TTC549 (cell line): ENCODE data around the gene PIGM.
A peak's percentile ranks its signal among the peaks of the same experiment; 100 is the strongest.

Source experiments
- FAIRE-seq: peaks from 2 replicates; lab custom pipeline; 2012; peaks lifted over from hg19 to GRCh38; lab: Jason Lieb, UNC

The PIGM gene

DNA sequence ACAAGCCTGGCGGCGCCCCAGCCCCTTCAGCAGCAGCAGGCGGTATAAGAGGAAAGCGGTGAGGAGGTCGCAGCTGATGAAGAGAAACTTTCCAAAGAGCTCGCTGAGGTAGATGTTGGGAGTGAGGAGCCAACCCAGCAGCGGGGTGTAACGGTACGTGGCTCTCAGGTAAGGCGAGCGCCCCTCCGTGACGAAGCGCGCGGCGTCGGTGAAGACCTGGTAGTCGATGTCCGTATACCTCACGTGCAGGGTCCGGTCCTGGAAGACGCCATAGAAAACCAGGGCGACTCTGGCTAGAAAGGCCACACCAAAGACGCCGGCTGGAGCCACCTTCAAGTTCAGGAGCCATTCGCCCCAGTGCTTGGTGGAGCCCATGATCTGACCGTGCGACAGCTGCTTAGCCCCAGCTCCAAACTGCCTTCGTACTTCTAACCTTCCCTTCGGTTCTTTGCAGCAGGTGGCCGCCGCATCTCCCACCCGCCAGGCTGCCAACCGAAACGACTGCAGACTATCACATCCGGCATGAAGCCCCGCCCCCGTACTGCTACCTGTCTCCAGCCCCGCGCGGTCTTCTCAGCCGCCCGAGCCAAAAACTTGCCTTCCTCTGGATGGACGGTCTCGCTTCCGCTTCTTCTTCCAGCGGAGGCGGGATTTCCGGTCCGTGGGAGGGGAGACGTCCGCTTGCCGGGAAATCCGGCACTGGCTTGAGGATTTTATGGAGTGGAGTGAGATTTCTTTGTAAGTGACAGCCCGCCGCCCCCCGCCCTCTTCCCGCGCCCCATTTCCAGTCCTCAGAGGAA lies at the start of gene PIGM:
Gene PIGM, minus strand, starts transcription at position 626 of the 800 bp plus-strand sequence. Its CDS starts 251 bp downstream, at position 375.
- peak; percentile 90 for FAIRE-seq

DNA sequence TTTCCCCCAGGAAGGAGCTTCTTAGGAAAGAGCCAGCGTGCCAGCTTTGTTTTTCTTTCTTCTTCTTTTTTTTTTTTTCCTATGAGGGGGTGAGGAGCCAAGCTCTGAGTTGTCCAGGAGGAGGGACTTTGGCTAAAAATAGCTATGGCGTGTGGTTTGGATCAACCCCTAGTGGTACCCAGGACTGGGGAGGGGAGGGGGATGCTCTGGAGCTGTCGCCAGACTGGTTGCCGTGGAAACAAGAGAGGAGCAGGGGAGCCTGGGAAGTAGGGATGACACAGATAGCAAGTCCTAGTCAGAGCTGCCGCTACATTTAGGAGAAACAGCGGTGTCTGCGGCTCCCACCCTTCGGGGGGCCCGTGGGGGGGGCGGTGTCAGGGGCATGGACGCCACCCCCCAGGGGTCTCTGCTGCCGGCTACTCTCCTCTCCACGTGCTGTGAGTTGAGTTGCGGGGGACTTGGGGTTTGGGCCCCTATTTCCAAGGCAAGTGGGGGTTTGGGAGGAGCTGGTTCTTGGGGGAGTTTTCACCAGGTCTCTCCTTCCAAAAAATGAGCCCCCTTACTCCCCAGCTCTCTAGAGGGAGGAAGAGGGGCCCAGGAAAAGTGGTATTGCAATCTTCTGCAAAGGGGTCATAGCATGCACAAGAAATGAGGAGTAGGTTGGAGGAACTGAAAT lies 49.6 kb upstream of the PIGM start, which contains the start of gene KCNJ9:
Gene KCNJ9, plus strand, starts transcription at position 278 of the 676 bp plus-strand sequence. CDS start 2,493 bp downstream, outside the sequence.
- no peak for FAIRE-seq

DNA sequence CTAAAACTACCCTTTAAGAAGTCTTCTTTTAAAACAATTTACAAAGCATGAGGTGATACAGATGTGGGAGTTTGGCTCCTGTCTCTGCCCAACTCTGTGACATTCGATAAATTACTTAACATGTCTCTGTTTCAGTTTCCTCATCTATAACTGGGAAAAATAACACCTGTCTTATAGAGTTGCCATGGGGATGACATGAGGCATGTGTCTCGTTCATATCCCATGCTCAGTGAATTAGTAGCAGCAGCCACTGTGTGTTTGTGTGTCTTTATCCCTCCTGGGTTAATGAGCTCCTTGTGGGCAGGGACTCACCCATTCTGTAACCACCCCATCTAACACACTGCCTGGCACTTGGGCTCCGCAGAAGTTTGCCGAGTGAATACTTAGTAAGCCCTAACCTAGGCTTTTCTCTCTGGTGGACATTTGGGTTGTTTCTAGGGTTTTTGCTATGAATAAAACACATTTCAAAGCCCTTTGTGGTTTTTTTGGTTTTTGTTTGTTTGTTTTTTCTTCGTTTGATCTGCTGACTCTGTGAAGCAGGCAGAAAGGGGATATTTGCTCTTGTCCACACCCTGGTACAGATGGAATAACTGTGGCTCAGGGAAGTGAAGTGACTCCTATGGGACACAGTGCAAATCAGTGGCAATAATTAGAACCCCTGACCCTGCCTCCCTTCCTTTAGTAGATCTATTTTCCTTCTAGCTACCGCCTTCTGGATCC lies 48.8 kb upstream of the PIGM start:
- no peak for FAIRE-seq

DNA sequence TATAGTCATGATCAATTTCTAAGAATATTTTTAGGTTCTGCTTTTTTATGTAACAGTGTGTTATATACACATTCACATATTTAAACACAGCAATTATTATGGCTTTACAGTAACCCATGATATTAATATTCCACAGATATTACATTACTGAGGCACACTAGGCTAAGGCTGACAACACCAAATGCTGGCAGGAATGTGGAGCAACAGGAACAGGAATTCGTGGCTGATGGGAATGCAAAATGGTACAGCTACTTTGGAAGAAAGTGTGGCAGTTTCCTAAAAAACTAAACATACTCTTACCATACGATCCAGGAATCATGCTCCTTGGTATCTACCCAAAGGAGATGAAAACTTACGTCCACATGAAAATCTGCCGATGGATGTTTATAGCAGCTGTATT lies 47.7 kb upstream of the PIGM start:
- FAIRE-seq, result no peak

GRCh38 chr1:160078512-160079195 lies 46.9 kb upstream of the PIGM start:
- no peak for FAIRE-seq

- no peak for FAIRE-seq
Observed at GRCh38 chr1:160077486-160077885, 45.7 kb upstream of the PIGM start.

DNA sequence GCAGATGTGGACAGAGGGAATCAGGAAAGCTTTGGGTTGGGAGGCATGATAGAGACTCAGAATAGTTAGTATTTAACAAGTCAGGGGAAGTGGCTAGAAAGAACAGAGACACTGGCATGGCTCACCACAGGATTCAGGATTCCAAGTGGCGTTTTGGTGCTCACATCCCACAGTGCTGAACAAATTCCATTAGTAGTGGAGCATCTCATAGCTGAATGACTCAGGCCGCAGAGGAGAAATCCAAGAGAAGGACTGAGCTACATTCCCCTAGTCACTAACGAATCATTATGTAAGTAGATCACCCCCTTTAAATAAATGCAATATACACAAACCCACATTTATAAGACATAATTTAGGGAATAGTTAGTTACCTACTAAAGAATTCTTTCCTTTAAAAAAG lies 44.5 kb upstream of the PIGM start:
- FAIRE-seq, result no peak

- no peak for FAIRE-seq
Observed at GRCh38 chr1:160075836-160076235, 44.0 kb upstream of the PIGM start.

DNA sequence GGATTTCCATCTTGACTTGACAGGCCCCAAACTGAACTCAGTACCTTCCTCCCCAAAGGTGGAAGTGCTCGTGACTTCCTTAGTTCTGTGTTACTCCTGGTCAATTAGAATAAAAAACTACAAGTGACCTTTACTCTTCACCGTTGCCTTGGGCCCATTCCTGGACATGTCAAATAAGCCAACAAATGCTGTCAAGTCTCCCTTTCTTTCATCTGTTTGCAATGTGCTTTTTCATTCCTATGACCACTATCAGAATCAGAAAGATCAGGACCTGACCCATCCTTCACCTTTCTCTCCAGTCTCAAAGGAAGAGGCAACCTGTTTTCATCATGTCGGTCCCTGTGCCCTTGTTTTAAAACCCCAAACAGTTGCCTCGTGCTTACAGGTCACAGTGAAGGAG lies 43.1 kb upstream of the PIGM start:
- FAIRE-seq, result no peak

- no peak for FAIRE-seq
Observed at GRCh38 chr1:160071289-160071688, 39.5 kb upstream of the PIGM start.

- FAIRE-seq, result no peak
Observed at GRCh38 chr1:160070243-160071163, 38.7 kb upstream of the PIGM start.

DNA sequence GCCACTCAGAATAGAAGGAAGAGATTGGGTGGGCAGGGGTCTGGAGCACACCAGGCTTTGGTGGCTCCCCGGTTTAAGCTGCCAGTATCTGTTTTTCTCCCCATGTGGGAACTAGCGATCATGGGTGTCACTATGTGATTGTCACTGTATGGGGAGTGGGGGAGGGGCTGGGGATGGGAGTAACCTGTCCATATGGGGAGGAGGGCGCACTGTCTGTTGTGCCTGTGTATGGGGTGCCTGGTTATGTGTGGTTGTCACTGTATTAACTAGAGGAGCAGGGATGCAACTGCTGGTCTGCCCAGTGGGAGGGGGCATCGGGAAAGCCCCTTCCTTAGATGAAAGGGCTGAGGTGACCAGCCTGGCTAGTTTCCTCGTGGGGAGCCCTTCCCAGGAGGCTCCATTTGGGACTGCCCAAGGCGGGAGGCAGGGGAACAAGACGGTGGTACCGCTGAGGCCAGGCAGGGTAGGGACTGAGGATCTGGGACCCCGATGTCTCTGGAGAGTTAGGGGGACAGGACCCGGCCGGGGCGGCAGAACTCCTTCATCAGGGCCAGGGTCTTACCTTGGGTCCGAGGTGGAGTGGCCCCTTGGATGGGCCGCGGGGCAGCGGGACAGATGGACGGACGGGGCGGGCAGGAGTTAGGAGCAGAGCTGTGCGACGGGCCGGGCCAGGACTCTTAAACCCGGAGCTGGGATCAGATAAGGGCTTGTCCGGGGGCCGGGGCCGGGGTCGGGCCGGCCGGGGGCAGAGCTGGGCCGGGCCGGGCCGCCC lies 37.9 kb upstream of the PIGM start, which contains the start of gene KCNJ10:
Gene KCNJ10, minus strand, starts transcription at position 701 of the 772 bp plus-strand sequence. CDS start 27,628 bp downstream, outside the sequence.
- no peak for FAIRE-seq

- FAIRE-seq, result no peak
Observed at GRCh38 chr1:160068225-160068624, 36.4 kb upstream of the PIGM start.

GRCh38 chr1:160066829-160067745 lies 35.3 kb upstream of the PIGM start:
- no peak for FAIRE-seq

GRCh38 chr1:160064746-160065145 lies 33.0 kb upstream of the PIGM start:
- FAIRE-seq, result no peak

DNA sequence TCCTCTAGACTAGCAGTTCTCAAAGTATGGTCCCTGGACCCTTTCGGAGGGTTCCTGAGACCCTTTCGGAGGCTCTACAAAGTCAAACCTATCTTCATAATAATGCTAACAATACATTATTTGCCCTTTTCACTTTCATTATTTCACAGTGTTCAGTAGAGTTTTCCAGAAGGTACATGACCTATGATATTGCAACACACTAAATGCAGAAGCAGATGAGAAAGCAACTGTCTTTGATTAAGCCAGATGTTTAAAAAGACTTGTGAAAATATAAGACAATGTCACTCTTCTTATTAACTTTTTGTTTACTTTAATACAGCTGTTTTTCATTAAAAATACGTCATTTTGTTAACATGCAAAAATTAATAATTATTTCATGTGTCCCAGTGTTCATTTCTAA lies 32.4 kb upstream of the PIGM start:
- peak; percentile 38 for FAIRE-seq

DNA sequence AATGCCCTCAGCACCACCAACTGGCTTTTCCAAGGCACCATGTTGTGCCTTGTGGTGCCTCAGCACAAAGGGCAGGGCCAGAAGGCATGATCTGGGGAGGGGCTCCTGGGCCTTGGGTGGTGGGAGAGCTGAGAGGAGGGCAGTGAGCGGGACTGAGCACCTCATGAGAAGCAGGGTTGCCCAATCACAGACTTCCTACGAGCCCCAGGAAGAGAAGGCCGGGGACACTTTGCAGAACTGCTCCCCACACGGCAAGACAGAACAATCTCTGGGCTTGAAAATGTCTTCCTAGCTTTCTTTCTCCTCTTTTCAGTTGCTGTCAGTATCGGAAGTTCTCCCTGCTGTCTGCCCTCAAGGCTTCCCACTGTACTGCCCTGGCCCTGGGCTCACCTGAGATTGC lies 31.4 kb upstream of the PIGM start:
- FAIRE-seq, result no peak

- FAIRE-seq, result no peak
Observed at GRCh38 chr1:160062230-160062532, 30.4 kb upstream of the PIGM start.
